Myocyte (in vitro differentiated cells): ENCODE measurements around the gene CPLX3. TPM values are rescaled to one million over a fixed set of nuclear protein-coding genes. Genes with fewer than 3 reads are reported as not detected.
A peak's percentile ranks its signal among the peaks of the same experiment; 100 is the strongest.

Experiments used
- DNase-seq: peaks from one replicate; pipeline ENCODE4 v3.0.0-alpha.2; 2012; ENCODE audit warnings: low read depth
- total RNA-seq: library from RNA; depleted of rRNA; stranded (reverse); fragments of >200 nt; gene quantifications from 2 replicates; pipeline ENCODE4 v1.2.3, GENCODE V29; 2014

The CPLX3 gene
- total RNA-seq, 1 donor from 2014 or later: not detected

DNA sequence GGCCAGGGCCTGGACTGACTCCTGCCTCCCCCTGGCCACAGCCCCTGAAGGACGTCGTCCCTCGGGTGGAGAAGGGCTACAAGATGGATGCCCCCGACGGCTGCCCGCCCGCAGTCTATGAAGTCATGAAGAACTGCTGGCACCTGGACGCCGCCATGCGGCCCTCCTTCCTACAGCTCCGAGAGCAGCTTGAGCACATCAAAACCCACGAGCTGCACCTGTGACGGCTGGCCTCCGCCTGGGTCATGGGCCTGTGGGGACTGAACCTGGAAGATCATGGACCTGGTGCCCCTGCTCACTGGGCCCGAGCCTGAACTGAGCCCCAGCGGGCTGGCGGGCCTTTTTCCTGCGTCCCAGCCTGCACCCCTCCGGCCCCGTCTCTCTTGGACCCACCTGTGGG lies 24.1 kb upstream of the CPLX3 start:
- DNase-seq: no peak

DNA sequence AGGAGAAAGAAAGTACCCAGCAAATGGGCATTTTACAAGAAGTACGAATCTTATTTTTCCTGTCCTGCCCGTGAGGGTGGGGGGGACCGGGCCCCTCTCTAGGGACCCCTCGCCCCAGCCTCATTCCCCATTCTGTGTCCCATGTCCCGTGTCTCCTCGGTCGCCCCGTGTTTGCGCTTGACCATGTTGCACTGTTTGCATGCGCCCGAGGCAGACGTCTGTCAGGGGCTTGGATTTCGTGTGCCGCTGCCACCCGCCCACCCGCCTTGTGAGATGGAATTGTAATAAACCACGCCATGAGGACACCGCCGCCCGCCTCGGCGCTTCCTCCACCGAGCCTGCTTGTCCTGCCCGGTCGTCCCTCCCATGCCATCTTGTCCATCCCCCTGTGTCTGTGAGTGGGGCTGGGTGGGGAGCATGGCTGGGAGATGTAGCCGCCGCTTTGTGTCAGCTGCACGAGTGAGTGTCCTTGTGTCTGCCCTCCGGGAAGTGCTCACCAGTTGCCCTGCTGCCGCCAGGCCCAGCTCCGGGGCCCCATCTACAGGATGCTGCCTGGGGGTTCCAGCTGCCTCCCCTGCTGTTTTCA lies 23.5 kb upstream of the CPLX3 start:
- no peak for DNase-seq

DNA sequence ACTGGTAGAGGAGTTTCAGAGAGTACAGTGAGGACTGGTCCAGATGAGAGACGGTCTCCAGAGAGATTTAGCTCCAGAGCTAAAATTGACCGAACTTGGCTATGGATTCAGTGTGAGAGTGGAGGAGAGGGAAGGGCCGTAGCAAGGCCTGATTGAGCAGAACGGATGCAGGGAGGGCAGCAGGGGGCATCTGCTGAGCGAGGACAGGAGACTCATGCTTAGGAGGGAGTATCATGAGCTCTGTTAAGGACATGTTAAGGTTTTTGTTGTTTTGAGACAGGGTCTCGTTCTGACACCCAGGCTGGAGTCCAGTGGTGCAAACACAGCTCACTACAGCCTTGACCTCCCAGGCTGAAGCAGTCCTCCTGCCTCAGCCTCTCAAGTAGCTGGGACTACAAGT lies 21.5 kb upstream of the CPLX3 start:
- DNase-seq: no peak

DNA sequence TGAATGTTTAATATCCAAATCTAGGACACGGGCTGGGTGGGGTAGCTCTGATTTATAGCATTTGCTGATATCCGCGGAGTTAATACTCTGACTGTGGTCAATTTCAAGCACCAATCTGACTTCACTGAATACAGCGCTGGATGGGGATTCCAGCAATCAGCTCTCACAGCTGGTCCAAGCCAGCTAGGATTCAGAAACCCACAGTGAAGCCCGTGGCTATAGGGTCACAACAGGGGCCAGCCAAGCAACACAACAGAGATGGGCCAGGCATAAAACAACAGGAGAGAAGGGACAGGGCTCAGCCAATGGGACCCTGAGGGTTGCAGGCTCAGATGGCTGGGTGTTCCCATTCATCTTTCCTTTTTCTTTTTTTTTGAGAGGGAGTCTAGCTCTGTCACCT lies 19.1 kb upstream of the CPLX3 start:
- no peak for DNase-seq

DNA sequence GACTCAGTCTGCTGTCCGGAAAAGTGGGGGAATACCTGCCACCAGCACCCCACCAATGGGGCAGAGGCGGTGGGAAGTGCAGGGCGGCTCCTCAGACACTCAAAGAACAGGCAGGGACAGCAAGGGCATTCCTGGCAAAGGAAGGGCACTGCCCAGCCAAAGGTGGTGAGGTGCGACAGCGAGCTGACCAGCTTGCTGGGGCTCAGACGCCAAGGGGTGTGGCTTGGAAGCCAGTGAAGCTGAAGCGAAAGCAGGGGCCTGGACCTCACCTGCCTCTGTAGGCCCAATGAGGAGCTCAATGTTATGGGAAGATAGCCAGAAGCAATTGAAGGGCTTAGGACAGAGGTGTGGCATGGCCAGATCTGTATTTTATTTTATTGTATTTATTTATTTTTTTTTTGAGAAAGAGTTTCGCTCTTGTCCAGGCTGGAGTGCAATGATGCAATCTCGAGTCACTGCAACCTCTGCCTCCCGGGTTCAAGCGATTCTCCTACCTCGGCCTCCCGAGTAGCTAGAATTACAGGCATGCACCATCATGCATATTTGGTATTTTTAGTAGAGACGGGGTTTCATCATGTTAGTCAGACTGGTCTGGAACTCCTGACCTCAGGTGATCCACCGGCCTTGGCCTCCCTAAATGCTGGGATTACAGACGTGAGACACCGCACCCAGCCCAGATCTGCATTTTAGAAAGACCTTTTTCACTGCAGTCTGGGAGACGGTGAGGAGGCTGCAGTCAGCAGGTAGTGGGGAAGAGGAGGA lies 18.2 kb upstream of the CPLX3 start:
- no peak for DNase-seq

DNA sequence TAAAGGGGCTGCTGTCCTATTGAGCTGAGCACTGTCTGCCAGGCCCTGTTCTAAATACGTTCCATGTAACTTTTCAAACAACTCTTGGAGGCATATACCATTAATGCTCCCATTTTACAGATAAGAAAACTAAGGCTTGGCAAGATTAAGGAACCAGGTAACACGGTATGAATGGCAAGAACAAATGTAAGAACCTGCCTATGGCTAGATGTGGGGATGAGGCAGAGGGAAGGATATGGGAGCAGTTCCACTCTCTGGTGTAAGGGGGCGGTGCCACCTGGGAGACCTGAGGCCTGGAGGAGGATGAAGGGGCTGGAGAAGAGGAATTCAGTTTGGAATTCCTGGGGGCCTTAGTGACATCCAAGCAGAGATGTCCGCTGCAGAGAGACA lies 17.6 kb upstream of the CPLX3 start:
- DNase-seq: no peak

DNA sequence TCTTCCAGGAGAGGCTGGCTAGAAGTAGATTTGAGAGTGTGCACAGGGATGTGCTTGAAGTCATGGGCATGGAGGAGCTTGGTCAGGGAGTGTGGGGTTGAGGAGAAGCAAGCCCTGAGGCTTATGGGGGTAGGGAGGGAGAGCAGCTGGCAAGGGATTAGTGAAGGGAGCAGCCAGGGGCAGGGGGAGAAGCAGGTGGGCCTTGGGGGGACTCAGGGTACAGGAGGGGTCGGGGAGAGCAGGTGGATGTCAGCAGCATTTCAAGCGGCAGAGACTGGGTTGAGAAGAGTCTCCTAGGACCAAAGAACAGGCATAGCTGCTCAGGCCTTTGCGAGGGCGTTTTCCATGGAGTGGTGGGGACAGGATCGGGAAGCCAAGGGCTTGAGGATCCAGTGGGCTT lies 17.2 kb upstream of the CPLX3 start:
- no peak for DNase-seq

DNA sequence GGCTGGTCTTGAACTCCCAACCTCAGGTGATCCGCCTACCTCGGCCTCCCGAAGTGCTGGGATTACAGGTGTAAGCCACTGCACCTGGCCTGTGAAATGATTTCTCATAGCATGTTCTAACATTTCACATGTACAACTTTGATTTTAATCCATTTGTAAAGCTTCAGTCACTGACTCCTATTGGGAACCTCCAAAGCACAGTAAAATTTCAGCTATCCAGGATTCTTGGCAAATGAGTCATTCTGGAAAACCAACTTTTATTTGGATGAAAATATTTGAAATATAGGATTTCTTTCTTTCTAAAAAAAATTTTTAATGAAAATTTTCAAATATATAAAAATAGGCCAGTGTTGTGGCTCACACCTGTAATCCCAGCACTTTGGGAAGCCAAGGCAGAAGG lies 16.5 kb upstream of the CPLX3 start:
- no peak for DNase-seq

DNA sequence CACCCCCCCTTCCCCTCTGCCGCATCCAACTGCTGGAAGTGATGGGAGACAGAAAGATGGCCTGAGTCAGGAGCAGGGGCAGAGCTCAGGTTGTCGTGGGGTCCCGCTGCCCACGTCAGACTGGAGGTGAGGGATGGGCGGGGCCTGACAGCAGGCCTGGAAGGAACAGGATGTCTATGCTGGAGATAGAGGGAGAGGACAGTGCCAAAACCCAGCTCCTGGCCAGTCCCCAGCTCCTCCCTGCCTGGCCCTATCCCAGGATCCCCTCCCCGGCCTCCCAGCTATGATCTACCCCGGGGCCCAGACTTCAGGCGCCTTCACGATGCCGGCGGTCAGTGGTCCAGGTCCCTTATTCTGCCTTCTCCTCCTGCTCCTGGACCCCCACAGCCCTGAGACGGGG lies 13.9 kb upstream of the CPLX3 start, which contains the start of gene LMAN1L:
TSS of gene LMAN1L (plus strand) at position 303 of the 400 bp plus-strand sequence. CDS start at position 323, 20 bp downstream.
- no peak for DNase-seq

DNA sequence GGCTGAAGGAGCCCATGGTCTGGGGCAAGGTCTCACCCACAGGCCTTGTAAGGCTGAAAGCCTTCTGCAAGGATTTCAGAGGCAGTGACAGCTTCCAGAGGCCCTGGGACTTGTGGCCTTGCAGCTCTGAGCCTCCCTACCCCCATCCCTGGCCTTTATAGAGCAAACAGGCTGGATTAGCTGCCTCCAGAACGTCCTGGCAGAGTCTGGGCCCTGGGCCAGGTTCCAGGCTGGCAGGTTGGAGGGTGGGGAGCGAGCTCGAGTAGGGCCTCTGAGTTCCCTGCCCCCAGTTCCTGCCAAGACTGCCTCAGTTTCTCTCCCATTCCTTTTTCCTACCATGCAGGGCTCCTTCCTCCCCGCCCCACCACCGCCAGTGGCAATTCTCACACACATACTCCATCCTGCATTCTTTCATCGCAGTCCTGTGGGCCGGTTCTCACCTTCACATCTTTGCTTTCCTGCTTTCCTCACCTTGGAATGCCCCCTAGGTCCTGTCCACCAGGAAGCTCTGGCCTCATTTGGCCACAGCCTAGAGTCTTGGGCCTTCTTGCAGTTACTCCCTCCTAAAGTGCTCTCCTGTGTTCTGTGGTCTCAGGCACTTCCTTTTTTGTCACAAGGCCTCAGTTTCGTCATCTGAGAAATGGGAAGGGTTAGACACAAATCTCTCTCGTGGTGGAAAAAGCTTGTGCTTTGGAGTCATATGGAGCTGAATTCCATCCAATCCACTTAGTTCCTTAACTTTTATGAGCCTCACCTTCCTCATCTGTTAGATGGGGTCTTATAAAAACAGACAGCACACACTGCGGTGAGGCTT lies 11.1 kb upstream of the CPLX3 start:
- no peak for DNase-seq

DNA sequence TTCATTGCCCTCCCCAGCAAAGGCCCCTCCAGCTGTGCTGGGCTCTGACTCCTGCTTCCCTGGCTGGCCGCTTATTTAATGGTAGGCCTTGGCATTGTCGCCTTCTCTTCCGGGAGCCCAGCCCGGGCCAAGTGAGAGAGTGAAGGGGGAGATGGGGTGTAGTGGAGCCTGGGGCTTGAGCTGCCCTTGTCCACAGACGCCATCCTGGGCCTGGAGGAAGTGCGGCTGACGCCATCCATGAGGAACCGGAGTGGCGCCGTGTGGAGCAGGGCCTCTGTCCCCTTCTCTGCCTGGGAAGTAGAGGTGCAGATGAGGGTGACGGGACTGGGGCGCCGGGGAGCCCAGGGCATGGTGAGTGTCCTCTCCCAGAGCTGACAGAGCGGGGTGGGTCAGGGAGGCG lies 10.5 kb upstream of the CPLX3 start:
- no peak for DNase-seq

DNA sequence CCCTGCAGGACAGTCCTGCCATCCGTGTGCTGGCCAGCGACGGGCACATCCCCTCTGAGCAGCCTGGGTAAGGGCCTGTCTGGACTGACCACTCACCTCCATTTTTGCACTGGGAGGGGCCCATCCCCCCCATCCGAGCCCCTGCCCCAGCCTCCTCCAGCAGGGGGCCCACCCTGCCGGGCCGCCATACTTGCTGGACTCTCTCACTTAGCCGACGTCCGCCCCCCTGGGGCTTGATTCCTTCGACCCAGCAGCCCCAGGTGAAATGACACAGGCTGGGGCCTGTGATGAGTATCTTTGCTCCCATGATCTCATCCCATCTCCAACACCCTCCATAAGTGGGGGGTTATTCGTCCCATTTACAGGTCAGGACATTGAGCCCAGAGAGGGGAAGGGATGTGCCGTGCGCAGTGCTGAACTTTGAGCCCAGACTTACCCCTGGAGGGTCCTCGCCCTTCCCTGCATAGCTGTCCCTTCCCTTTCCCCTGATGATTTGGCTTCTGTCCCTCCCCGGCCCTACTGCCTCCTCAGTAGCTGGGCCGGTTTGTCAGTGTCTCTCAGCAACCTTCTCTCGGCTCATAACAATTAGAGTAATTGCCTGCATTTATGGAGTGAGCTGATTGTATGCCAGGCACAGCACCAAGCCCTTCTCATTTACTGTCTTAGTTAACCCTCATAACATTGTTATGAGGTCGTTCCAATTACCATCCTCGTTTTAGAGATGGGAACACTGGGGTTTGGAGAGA lies 9.6 kb upstream of the CPLX3 start:
- DNase-seq: no peak

DNA sequence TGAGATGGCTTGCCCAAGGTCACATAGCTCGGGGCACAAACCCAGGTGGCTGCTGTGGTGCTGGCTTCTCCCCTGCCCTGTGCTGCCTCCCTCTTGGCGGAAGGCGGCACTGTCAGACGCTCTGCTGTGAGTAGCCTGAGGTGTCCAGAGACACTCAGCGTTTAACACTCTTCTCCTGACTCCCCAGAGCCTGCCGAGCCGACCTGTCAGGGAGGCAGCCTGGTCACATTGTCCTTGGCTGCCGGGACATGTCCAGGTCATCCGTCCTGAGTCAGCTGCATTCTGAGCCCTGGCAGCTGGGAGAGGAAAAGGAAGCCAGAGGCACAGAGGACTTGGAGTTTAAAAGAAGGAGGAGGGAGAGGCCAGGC lies 9.1 kb upstream of the CPLX3 start:
- peak; percentile 58 for DNase-seq

DNA sequence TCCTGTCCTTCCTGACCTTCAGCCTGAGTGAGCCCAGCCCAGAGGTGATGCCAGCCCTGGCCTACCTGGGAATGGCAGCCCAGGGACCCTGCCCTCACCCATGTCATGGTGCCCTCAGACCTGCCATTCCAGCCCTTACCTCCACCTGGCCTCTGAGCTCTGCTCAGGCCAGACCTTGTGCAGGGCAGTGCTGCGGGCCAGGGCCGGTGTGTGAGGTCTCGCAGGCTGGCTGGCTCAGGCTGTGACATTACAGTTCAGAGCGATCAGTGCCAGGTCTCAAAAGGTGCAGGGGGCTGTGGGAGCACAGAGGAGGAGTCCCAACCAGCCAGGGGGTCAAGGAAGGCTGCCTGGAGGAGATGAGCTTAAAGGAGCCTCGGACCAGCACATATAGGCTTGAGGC lies 6.4 kb upstream of the CPLX3 start:
- DNase-seq: no peak

DNA sequence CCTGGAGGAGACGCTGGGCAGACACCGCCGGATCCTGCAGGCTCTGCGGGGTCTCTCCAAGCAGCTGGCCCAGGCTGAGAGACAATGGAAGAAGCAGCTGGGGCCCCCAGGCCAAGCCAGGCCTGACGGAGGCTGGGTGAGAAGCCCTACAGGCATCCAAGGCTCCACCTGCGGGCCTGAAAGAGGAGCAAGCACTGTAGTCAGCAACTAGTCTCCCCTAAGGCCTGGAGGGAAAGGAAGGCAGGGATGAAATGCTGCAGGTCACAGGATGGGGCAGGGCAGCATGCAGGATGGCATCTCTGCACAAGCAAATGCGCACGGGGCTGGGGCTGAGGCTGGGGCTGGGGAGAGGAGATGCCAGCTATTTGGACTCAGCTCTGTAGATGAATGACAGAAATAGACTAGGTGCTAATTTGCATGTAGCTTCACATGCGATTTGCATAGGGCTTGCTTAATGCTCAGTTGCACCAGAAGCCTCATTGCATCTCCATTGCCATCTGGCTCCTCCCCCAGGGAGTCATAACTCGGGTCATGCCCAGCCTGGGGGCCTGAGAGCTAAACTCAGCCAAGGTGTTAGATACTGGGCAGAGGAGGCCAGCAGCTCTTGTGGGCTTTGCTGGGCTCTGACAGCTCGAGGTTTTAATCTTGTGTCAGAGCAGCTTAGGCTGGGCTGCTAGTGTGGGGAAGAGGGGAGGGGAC lies 5.2 kb upstream of the CPLX3 start:
- DNase-seq: no peak

DNA sequence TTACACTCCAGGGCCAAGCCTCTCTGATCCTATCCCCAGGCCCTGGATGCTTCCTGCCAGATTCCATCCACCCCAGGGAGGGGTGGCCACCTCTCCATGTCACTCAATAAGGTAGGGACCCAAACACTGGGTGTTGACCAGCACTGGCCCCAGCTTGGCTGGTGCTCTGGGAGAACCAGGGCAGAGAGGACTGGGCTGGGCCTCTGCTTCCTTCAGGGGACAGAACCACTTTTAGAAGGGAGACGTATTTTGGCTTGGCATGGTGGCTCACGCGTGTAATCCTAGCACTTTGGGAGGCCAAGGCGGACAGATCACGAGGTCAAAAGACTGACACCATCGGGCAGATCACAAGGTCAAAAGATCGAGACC lies 4.7 kb upstream of the CPLX3 start:
- no peak for DNase-seq

DNA sequence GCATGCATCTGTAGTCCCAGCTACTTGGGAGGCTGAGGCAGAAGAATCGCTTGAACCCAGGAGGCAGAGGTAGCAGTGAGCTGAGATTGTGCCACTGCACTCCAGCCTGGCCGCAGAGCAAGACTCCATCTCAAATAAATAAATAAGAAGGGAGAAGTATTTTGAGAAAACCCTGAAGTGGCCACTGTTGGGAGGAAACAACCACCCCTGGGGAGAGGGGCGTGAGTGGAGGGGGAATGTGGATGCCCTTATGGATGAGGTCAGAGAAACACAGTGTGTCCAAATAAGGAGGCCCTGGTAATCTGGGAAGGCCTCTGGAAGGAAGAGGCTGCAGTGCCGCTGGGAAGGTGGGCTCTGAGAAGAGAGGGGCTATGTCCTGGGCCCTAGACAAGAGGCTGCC lies 4.2 kb upstream of the CPLX3 start:
- no peak for DNase-seq

DNA sequence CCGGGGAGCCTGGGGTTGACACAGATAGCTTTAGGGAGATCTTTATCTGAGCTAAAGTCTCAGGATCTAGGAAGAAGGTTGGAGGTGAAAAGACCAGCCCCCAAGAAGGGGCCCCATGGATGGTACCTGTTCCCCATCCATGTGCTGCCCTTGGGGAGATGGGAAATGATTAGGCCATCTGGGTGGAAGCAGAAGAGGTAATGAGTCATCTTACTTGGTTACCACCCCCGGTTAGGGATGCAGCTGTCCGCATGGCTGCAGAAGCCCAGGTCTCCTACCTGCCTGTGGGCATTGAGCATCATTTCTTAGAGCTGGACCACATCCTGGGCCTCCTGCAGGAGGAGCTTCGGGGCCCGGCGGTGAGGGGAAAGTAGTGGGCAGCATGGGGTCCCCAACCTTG lies 3.1 kb upstream of the CPLX3 start:
- DNase-seq: no peak

DNA sequence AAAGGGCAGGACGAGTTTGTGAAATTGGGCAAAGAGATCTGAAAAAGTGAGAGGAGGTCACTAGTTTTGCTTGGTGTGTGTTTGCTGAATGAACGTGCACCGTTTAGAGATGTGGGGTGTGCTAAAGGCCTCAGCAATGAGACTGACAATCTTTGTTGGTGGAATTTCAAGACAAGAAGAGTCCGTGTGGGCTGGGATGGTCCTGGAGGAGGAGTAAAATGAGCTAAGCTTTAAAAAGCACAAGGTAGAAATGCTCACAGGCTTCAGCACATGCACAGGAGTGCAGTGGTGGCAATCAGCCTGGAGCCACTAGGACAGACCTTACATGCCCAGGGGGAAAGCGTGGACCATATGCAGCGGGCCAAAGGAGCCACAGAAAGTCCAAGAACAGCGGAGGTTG lies 1.5 kb upstream of the CPLX3 start:
- DNase-seq: no peak

DNA sequence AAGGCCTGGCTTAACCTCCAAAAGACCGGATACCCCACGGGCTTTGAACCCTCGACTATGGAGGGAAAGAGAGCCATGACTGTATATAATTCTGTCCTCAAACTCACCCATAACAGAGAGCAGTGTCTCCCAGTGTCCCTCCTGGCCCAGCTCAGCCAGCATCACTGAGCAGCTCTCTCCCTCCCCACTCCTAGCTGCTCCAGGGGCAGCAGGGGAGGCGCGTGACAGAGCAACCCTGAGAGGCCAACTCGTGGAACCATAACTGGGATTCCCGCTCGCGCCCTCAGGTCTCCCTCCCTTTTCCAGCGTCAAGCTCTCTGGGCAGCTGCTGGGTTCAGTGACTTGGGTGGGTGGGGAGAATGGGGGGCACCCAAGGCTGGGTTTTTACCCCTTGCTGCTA lies 561 bp upstream of the CPLX3 start:
- no peak for DNase-seq

DNA sequence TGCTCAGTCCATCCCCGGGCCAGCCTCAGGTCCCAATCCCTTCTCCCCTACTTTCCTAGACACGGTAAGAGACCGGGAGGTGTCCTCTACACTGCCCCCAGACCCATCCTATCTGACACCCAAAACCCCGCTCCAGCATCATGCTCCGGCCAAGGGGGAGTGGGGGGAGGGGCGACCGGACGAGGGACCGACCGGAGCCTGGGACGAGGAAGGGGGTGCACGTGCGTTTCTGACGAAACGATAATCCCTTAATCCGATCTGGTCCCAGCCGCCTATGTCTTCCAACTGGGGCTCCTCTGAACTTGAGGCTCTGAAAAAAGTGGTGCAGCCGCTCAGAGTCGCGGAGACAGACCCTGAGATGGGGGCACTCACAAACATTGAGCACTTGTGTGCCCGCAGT lies 494 bp downstream of the CPLX3 start:
- DNase-seq: no peak
